KMS-11 (cell line): ENCODE data around the gene SYNC.

Experiments used
- H2AFZ ChIP-seq: fragments of 200-600 bp; sonication (generic); 2 replicates; pipeline ENCODE4 v1.6.1; 2016; ENCODE audit warnings: antibody characterized with exemption, mixed run types, low read depth
- H3K27ac ChIP-seq: fragments of 200-600 bp; sonication (generic); 2 replicates; pipeline ENCODE4 v1.6.1; 2016; ENCODE audit warnings: mild to moderate bottlenecking, mixed run types
- H3K27me3 ChIP-seq: fragments of 200-600 bp; sonication (generic); 2 replicates; pipeline ENCODE4 v1.6.1; 2017; ENCODE audit warnings: mild to moderate bottlenecking, low read depth, mixed run types, moderate library complexity; ENCODE audit not compliant: insufficient read depth
- H3K36me3 ChIP-seq: fragments of 200-600 bp; sonication (generic); 2 replicates; pipeline ENCODE4 v1.6.1; 2017; ENCODE audit warnings: mild to moderate bottlenecking, mixed run types; ENCODE audit not compliant: insufficient read depth
- H3K4me1 ChIP-seq: fragments of 200-600 bp; sonication (generic); 2 replicates; pipeline ENCODE4 v1.6.1; 2016; ENCODE audit warnings: mild to moderate bottlenecking, low read depth, mixed run types; ENCODE audit not compliant: poor library complexity, severe bottlenecking
- H3K4me2 ChIP-seq: fragments of 200-600 bp; sonication (generic); 2 replicates; pipeline ENCODE4 v1.7.0; 2016; ENCODE audit warnings: mild to moderate bottlenecking, mixed run types
- H3K4me3 ChIP-seq: fragments of 200-600 bp; sonication (generic); IDR thresholded peaks from 2 replicates; pipeline ENCODE4 v1.6.1; 2017; ENCODE audit warnings: low read depth, low read length, mixed read lengths; ENCODE audit not compliant: insufficient read depth
- H3K79me2 ChIP-seq: fragments of 200-600 bp; sonication (generic); 2 replicates; pipeline ENCODE4 v1.6.1; 2016; ENCODE audit warnings: low read depth, mixed run types; ENCODE audit not compliant: insufficient read depth
- H3K9ac ChIP-seq: fragments of 200-600 bp; sonication (generic); 2 replicates; pipeline ENCODE4 v1.6.1; 2016; ENCODE audit warnings: mild to moderate bottlenecking, mixed run types
- H4K20me1 ChIP-seq: fragments of 200-600 bp; sonication (generic); 2 replicates; pipeline ENCODE4 v1.6.1; 2016; ENCODE audit warnings: mild to moderate bottlenecking, mixed run types; ENCODE audit not compliant: insufficient read depth
- CTCF ChIP-seq: fragments of 200-600 bp; sonication (generic); conservative IDR thresholded peaks from 2 replicates; pipeline ENCODE4 v1.6.1; 2017; ENCODE audit warnings: low read depth, mild to moderate bottlenecking, antibody characterized with exemption, low read length, moderate library complexity, mixed read lengths

Gene SYNC

GRCh38 chr1:32652244-32652962 is 50.2 kb downstream of the SYNC start:
- Histone ChIP-seq H3K27me3 (no peaks in the 10 kb centered on the region), H3K4me1 (peaks cover 47% of the 10 kb centered on the region), H2AFZ (no peak overlapping the region), H3K4me3 (peak overlapping the region; percentile 81), H4K20me1 (no peaks in the 10 kb centered on the region; the same call in 1 of the 2 replicates), H3K79me2 (peaks cover 89% of the 10 kb centered on the region), H3K4me2 (peak overlapping the region; percentile 100), H3K9ac (peak overlapping the region; percentile 94), H3K27ac (peak overlapping the region; percentile 96), H3K36me3 (peaks cover 25% of the 10 kb centered on the region)
- TF ChIP-seq CTCF: no peak

- Histone ChIP-seq H3K9ac (peak overlapping the region; percentile 94), H3K4me2 (peak overlapping the region; percentile 100), H3K4me3 (peak overlapping the region; percentile 81), H2AFZ (0 out of 2 replicates have a peak overlapping the region, but pooled peaks have one; percentile 7), H3K79me2 (peaks cover 88% of the 10 kb centered on the region), H4K20me1 (no peaks in the 10 kb centered on the region; the same call in 1 of the 2 replicates), H3K27ac (peak overlapping the region; percentile 96), H3K36me3 (peaks cover 20% of the 10 kb centered on the region), H3K27me3 (no peaks in the 10 kb centered on the region), H3K4me1 (peaks cover 47% of the 10 kb centered on the region)
- TF ChIP-seq CTCF: no peak
Measured at GRCh38 chr1:32651461-32652073, 51.0 kb downstream of the SYNC start.

GRCh38 chr1:32650752-32651460 is 51.7 kb downstream of the SYNC start, which contains the start of gene RBBP4:
TSS of gene RBBP4 (plus strand) at chr1:32651208. CDS start at chr1:32651307, 99 bp downstream.
- H3K27ac ChIP-seq: peak within 1 kb of the TSS; percentile 96
- H3K9ac ChIP-seq: peak within 1 kb of the TSS; percentile 94
- peak within 1 kb of the TSS; percentile 100 for H3K4me2 ChIP-seq
- H3K4me1 ChIP-seq: peaks cover 47% of the 10 kb centered on the region
- H3K36me3 ChIP-seq: peaks cover 19% of the 10 kb centered on the region
- H3K4me3 ChIP-seq: peak within 1 kb of the TSS; percentile 81
- peaks cover 86% of the 10 kb centered on the region for H3K79me2 ChIP-seq
- no peaks in the 10 kb centered on the region; the same call in 1 of the 2 replicates for H4K20me1 ChIP-seq
- no peak for TF ChIP-seq CTCF
- no peaks in the 10 kb centered on the region for H3K27me3 ChIP-seq
- peak within 1 kb of the TSS; percentile 56 for H2AFZ ChIP-seq

- Histone ChIP-seq H3K27me3 (no peaks in the 10 kb centered on the region), H3K36me3 (peaks cover 13% of the 10 kb centered on the region), H3K4me2 (peak within 1 kb of the TSS; percentile 100), H3K79me2 (peaks cover 86% of the 10 kb centered on the region), H3K9ac (peak within 1 kb of the TSS; percentile 94), H3K27ac (peak within 1 kb of the TSS; percentile 96), H4K20me1 (no peaks in the 10 kb centered on the region; the same call in 1 of the 2 replicates), H2AFZ (peak within 1 kb of the TSS; percentile 56), H3K4me3 (peak within 1 kb of the TSS; percentile 66), H3K4me1 (peaks cover 46% of the 10 kb centered on the region)
- TF ChIP-seq CTCF: no peak
Measured at GRCh38 chr1:32650248-32650751, 52.3 kb downstream of the SYNC start, which contains the start of gene ZBTB8OS. TSS of gene ZBTB8OS (minus strand) at chr1:32650550. CDS start at chr1:32650529, 21 bp downstream.
